WTC11 (cell line): ENCODE data around the gene PCDHA3.
"Not testable (repeated sequence)": the region's sequence is repeated elsewhere in the genome, so short reads cannot be mapped to it uniquely, and the experiment has no call there.

Experiments
- CREM ChIP-seq: sonication (generic); formaldehyde crosslinking; IDR thresholded peaks from 2 replicates; pipeline ENCODE4 v1.8.1; 2022; ENCODE audit warnings: mild to moderate bottlenecking, missing genetic modification reagents, moderate library complexity
- ELF4 ChIP-seq: sonication (generic); formaldehyde crosslinking; IDR thresholded peaks from 2 replicates; pipeline ENCODE4 v1.8.1; 2022; ENCODE audit warnings: low read depth, mild to moderate bottlenecking, moderate library complexity, missing genetic modification reagents
- ESRRA ChIP-seq: sonication (generic); formaldehyde crosslinking; IDR thresholded peaks from 2 replicates; pipeline ENCODE4 v1.8.1; 2022; ENCODE audit warnings: mild to moderate bottlenecking, missing genetic modification reagents, borderline replicate concordance
- ETV6 ChIP-seq: sonication (generic); formaldehyde crosslinking; IDR thresholded peaks from 2 replicates; pipeline ENCODE4 v1.8.1; 2022; ENCODE audit warnings: mild to moderate bottlenecking, missing genetic modification reagents
- FOXJ3 ChIP-seq: sonication (generic); formaldehyde crosslinking; IDR thresholded peaks from 2 replicates; pipeline ENCODE4 v1.9.0; 2021; ENCODE audit warnings: missing genetic modification reagents, mild to moderate bottlenecking, borderline replicate concordance
- FOXK1 ChIP-seq: sonication (generic); formaldehyde crosslinking; IDR thresholded peaks from 2 replicates; pipeline ENCODE4 v1.8.0; 2022; ENCODE audit warnings: mild to moderate bottlenecking, moderate library complexity, missing genetic modification reagents
- FOXP1 ChIP-seq: sonication (generic); formaldehyde crosslinking; IDR thresholded peaks from 2 replicates; pipeline ENCODE4 v1.8.0; 2022; ENCODE audit warnings: missing genetic modification reagents, mild to moderate bottlenecking, moderate library complexity, borderline replicate concordance
- JUN ChIP-seq: sonication (generic); formaldehyde crosslinking; IDR thresholded peaks from 2 replicates; pipeline ENCODE4 v1.8.0; 2023; ENCODE audit warnings: mild to moderate bottlenecking, missing genetic modification reagents
- ZNF121 ChIP-seq: sonication (generic); formaldehyde crosslinking; IDR thresholded peaks from 2 replicates; pipeline ENCODE4 v1.8.0; 2023; ENCODE audit warnings: missing genetic modification reagents
- ZNF263 ChIP-seq: sonication (generic); formaldehyde crosslinking; IDR thresholded peaks from 2 replicates; pipeline ENCODE4 v1.8.1; 2022; ENCODE audit warnings: low read depth, mild to moderate bottlenecking, moderate library complexity, missing genetic modification reagents
- TF ChIP-seq, protein P1 (sequence below): fragments of 200-600 bp; IDR thresholded peaks from 2 replicates; pipeline ENCODE4 v1.8.0; 2022; ENCODE audit warnings: antibody characterized with exemption
- TF ChIP-seq, protein P2 (sequence below): sonication (generic); formaldehyde crosslinking; IDR thresholded peaks from 2 replicates; pipeline ENCODE4 v1.8.0; 2022; ENCODE audit warnings: mild to moderate bottlenecking, missing genetic modification reagents
- TF ChIP-seq, protein P3 (sequence below): sonication (generic); formaldehyde crosslinking; IDR thresholded peaks from 2 replicates; pipeline ENCODE4 v1.8.0; 2023; ENCODE audit warnings: missing genetic modification reagents, mild to moderate bottlenecking, borderline replicate concordance

DNA sequence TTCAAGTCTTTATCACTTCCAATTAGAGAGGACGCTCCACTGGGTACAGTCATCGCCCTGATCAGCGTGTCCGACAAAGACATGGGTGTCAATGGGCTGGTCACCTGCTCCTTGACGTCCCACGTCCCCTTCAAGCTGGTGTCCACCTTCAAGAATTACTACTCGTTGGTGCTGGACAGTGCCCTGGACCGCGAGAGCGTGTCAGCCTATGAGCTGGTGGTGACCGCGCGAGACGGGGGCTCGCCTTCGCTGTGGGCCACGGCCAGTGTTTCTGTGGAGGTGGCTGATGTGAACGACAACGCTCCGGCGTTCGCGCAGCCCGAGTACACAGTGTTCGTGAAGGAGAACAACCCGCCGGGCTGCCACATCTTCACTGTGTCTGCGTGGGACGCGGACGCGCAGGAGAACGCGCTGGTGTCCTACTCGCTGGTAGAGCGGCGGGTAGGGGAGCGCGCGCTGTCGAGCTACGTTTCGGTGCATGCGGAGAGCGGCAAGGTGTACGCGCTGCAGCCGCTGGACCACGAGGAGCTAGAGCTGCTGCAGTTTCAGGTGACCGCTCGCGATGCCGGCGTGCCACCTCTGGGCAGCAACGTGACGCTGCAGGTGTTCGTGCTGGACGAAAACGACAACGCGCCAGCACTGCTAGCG lies 7.5 kb downstream of the PCDHA3 start:
- TF ChIP-seq ETV6, ZNF263, FOXK1, FOXP1, FOXJ3, CREM, ZNF121, JUN, ESRRA, ELF4 (CRISPR knock-in tag): not testable (repeated sequence)
- TF ChIP-seq, protein P1, sequence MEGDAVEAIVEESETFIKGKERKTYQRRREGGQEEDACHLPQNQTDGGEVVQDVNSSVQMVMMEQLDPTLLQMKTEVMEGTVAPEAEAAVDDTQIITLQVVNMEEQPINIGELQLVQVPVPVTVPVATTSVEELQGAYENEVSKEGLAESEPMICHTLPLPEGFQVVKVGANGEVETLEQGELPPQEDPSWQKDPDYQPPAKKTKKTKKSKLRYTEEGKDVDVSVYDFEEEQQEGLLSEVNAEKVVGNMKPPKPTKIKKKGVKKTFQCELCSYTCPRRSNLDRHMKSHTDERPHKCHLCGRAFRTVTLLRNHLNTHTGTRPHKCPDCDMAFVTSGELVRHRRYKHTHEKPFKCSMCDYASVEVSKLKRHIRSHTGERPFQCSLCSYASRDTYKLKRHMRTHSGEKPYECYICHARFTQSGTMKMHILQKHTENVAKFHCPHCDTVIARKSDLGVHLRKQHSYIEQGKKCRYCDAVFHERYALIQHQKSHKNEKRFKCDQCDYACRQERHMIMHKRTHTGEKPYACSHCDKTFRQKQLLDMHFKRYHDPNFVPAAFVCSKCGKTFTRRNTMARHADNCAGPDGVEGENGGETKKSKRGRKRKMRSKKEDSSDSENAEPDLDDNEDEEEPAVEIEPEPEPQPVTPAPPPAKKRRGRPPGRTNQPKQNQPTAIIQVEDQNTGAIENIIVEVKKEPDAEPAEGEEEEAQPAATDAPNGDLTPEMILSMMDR = not testable (repeated sequence)
- TF ChIP-seq, protein P2, sequence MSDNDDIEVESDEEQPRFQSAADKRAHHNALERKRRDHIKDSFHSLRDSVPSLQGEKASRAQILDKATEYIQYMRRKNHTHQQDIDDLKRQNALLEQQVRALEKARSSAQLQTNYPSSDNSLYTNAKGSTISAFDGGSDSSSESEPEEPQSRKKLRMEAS (CRISPR knock-in tag) = not testable (repeated sequence)
- TF ChIP-seq, protein P3, sequence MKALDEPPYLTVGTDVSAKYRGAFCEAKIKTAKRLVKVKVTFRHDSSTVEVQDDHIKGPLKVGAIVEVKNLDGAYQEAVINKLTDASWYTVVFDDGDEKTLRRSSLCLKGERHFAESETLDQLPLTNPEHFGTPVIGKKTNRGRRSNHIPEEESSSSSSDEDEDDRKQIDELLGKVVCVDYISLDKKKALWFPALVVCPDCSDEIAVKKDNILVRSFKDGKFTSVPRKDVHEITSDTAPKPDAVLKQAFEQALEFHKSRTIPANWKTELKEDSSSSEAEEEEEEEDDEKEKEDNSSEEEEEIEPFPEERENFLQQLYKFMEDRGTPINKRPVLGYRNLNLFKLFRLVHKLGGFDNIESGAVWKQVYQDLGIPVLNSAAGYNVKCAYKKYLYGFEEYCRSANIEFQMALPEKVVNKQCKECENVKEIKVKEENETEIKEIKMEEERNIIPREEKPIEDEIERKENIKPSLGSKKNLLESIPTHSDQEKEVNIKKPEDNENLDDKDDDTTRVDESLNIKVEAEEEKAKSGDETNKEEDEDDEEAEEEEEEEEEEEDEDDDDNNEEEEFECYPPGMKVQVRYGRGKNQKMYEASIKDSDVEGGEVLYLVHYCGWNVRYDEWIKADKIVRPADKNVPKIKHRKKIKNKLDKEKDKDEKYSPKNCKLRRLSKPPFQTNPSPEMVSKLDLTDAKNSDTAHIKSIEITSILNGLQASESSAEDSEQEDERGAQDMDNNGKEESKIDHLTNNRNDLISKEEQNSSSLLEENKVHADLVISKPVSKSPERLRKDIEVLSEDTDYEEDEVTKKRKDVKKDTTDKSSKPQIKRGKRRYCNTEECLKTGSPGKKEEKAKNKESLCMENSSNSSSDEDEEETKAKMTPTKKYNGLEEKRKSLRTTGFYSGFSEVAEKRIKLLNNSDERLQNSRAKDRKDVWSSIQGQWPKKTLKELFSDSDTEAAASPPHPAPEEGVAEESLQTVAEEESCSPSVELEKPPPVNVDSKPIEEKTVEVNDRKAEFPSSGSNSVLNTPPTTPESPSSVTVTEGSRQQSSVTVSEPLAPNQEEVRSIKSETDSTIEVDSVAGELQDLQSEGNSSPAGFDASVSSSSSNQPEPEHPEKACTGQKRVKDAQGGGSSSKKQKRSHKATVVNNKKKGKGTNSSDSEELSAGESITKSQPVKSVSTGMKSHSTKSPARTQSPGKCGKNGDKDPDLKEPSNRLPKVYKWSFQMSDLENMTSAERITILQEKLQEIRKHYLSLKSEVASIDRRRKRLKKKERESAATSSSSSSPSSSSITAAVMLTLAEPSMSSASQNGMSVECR (CRISPR knock-in tag) = not testable (repeated sequence)
